IMR-90 (cell line): ENCODE data around the gene PLA2G4C. TPM values are rescaled to one million over a fixed set of nuclear protein-coding genes. Genes with fewer than 3 reads are reported as not detected.

Experiments used
- ATAC-seq: fragments of 200-7000 bp; cut with Tn5 transposase; 2 replicates; pipeline ENCODE4 v1.9.1; 2020; ENCODE audit warnings: low read depth, mild to moderate bottlenecking, moderate library complexity
- BruUV-seq: library from RNA; stranded (reverse); fragments of 400-500 nt; replicated peaks from 2 replicates; lab custom pipeline; 2021; lab: Mats Ljungman, UMichigan
- CTCF ChIA-PET: fragments of 300-600 bp; formaldehyde crosslinking; extraction: SDS; loops from one replicate; lab custom pipeline; 2021; ENCODE audit warnings: antibody characterized with exemption; lab: Yijun Ruan, JAX
- POLR2A ChIA-PET: fragments of 300-600 bp; sonication (Branson Sonifier 250); formaldehyde crosslinking; loops from one replicate; lab custom pipeline; 2022; ENCODE audit warnings: antibody characterized with exemption; ENCODE audit not compliant: unreplicated experiment; lab: Charles Lee
- DNase-seq: peaks from one replicate; pipeline ENCODE4 v3.0.0; 2013
- H2AFZ ChIP-seq: replicated peaks from 2 replicates; pipeline ENCODE3; 2013; ENCODE audit warnings: low read length, mild to moderate bottlenecking; ENCODE audit not compliant: poor library complexity
- H2AK5ac ChIP-seq: 2 replicates; pipeline ENCODE4 v1.6.1; 2013; ENCODE audit warnings: low read depth, low read length, inconsistent platforms
- H2AK9ac ChIP-seq: replicated peaks from 2 replicates; pipeline ENCODE3; 2013; ENCODE audit warnings: mild to moderate bottlenecking, low read depth, low read length, moderate library complexity; ENCODE audit not compliant: poor library complexity
- H2BK120ac ChIP-seq: 2 replicates; pipeline ENCODE4 v1.6.1; 2013; ENCODE audit warnings: low read depth, low read length, inconsistent platforms
- H2BK15ac ChIP-seq: 3 replicates; pipeline ENCODE4 v1.6.1; 2013; ENCODE audit warnings: low read depth, low read length, inconsistent platforms
- H2BK20ac ChIP-seq: 2 replicates; pipeline ENCODE4 v1.6.1; 2013; ENCODE audit warnings: low read depth, mild to moderate bottlenecking, inconsistent platforms, low read length, moderate library complexity
- H2BK5ac ChIP-seq: 2 replicates; pipeline ENCODE4 v1.6.1; 2013; ENCODE audit warnings: mild to moderate bottlenecking, low read depth, low read length, inconsistent platforms; ENCODE audit not compliant: poor library complexity, severe bottlenecking
- H3K14ac ChIP-seq: replicated peaks from 2 replicates; pipeline ENCODE4 v1.6.1; 2013; ENCODE audit warnings: low read depth, low read length, inconsistent platforms
- H3K18ac ChIP-seq: 2 replicates; pipeline ENCODE4 v1.6.1; 2013; ENCODE audit warnings: low read depth, low read length, control low read depth
- H3K23ac ChIP-seq: 2 replicates; pipeline ENCODE4 v1.6.1; 2013; ENCODE audit warnings: low read depth, low read length, inconsistent platforms
- H3K27ac ChIP-seq: 2 replicates; pipeline ENCODE4 v1.5.1; 2013; ENCODE audit warnings: mild to moderate bottlenecking, control low read depth, low read length; ENCODE audit not compliant: insufficient read depth
- H3K27me3 ChIP-seq: 2 replicates; pipeline ENCODE4 v1.6.1; 2013; ENCODE audit warnings: low read length; ENCODE audit not compliant: control insufficient read depth, insufficient read depth
- H3K36me3 ChIP-seq: 2 replicates; pipeline ENCODE4 v1.6.1; 2013; ENCODE audit warnings: low read length, mixed read lengths; ENCODE audit not compliant: control insufficient read depth, insufficient read depth
- H3K4ac ChIP-seq: 2 replicates; pipeline ENCODE4 v1.6.1; 2013; ENCODE audit warnings: low read depth, low read length, inconsistent platforms
- H3K4me1 ChIP-seq: 2 replicates; pipeline ENCODE4 v1.6.1; 2013; ENCODE audit warnings: low read length, mixed read lengths; ENCODE audit not compliant: control insufficient read depth, insufficient read depth
- H3K4me2 ChIP-seq: 2 replicates; pipeline ENCODE4 v1.6.1; 2013; ENCODE audit warnings: low read depth, mild to moderate bottlenecking, control low read depth, low read length, moderate library complexity
- H3K4me3 ChIP-seq: 2 replicates; pipeline ENCODE4 v1.5.1; 2013; ENCODE audit warnings: low read depth, mild to moderate bottlenecking, control low read depth, low read length, moderate library complexity; ENCODE audit not compliant: insufficient read depth
- H3K56ac ChIP-seq: 2 replicates; pipeline ENCODE4 v1.6.1; 2013; ENCODE audit warnings: low read length, inconsistent platforms; ENCODE audit not compliant: insufficient read depth; ENCODE audit errors: extremely low read depth
- H3K79me1 ChIP-seq, 2 experiments: 2 replicates each; pipeline ENCODE4 v1.6.1; 2013; ENCODE audit warnings: low read length in 2 of 2, inconsistent platforms in 1 of 2, low read depth in 1 of 2
- H3K9ac ChIP-seq: 2 replicates; pipeline ENCODE4 v1.6.1; 2013; ENCODE audit warnings: low read depth, low read length, control low read depth
- H3K9me1 ChIP-seq: 2 replicates; pipeline ENCODE4 v1.6.1; 2013; ENCODE audit warnings: low read length, inconsistent platforms; ENCODE audit not compliant: insufficient read depth
- H3K9me3 ChIP-seq: 2 replicates; pipeline ENCODE4 v1.6.1; 2013; ENCODE audit warnings: low read length; ENCODE audit not compliant: control insufficient read depth, insufficient read depth
- H4K20me1 ChIP-seq: 2 replicates; pipeline ENCODE4 v1.6.1; 2013; ENCODE audit warnings: low read length, inconsistent platforms; ENCODE audit not compliant: insufficient read depth
- H4K5ac ChIP-seq: 2 replicates; pipeline ENCODE4 v1.6.1; 2013; ENCODE audit warnings: mild to moderate bottlenecking, low read depth, low read length, control low read depth
- H4K8ac ChIP-seq, 2 experiments: 2 replicates each; pipeline ENCODE4 v1.6.1; 2013; ENCODE audit warnings: low read depth in 2 of 2, low read length in 2 of 2, control low read depth in 1 of 2, inconsistent platforms in 1 of 2
- H4K91ac ChIP-seq: 2 replicates; pipeline ENCODE4 v1.6.1; 2013; ENCODE audit warnings: low read depth, low read length, inconsistent platforms; ENCODE audit not compliant: insufficient read depth
- BHLHE40 ChIP-seq: fragments of 150-350 bp; IDR thresholded peaks from 2 replicates; pipeline ENCODE4 v1.6.1; 2016; ENCODE audit warnings: mild to moderate bottlenecking, low read depth, low read length
- CEBPB ChIP-seq: IDR thresholded peaks from 2 replicates; pipeline ENCODE4 v1.6.1; 2012; ENCODE audit warnings: low read depth, low read length, improper control_type of control experiment
- CHD1 ChIP-seq: IDR thresholded peaks from 2 replicates; pipeline ENCODE4 v1.6.1; 2012; ENCODE audit warnings: low read depth, low read length, improper control_type of control experiment
- MAFK ChIP-seq: IDR thresholded peaks from 2 replicates; pipeline ENCODE4 v1.6.1; 2012; ENCODE audit warnings: low read depth, low read length, improper control_type of control experiment
- MAZ ChIP-seq: IDR thresholded peaks from 2 replicates; pipeline ENCODE4 v1.6.1; 2012; ENCODE audit warnings: low read depth, mild to moderate bottlenecking, low read length, improper control_type of control experiment, moderate library complexity, borderline replicate concordance
- MXI1 ChIP-seq: IDR thresholded peaks from 2 replicates; pipeline ENCODE4 v1.6.1; 2012; ENCODE audit warnings: low read depth, mild to moderate bottlenecking, low read length, moderate library complexity, borderline replicate concordance
- POLR2A ChIP-seq: IDR thresholded peaks from 2 replicates; pipeline ENCODE4 v1.6.1; 2012; ENCODE audit warnings: mild to moderate bottlenecking, low read depth, low read length
- RCOR1 ChIP-seq: IDR thresholded peaks from 2 replicates; pipeline ENCODE4 v1.6.1; 2012; ENCODE audit warnings: mild to moderate bottlenecking, low read length, improper control_type of control experiment; ENCODE audit not compliant: insufficient replicate concordance
- RFX5 ChIP-seq: IDR thresholded peaks from 2 replicates; pipeline ENCODE4 v1.8.0; 2012; ENCODE audit warnings: low read depth, mild to moderate bottlenecking, low read length, moderate library complexity
- WGBS, 2 experiments: methylation state at CpG; one replicate each; pipeline versions ENCODE4 v1.1.5 to v1.1.7; 2013; ENCODE audit warnings: missing lambda C conversion rate in 2 of 2; ENCODE audit not compliant: insufficient read length in 1 of 2; ENCODE audit errors: extremely low coverage in 2 of 2; 5-methylcytosine and 5-hydroxymethylcytosine counted together
- dilution Hi-C: fragments of 300-500 bp; cut with HindIII; formaldehyde crosslinking; loops from one replicate; pipeline ENCODE4 v1.14.3; 2018; ENCODE audit warnings: low sequenced_read_pairs; ENCODE audit not compliant: unreplicated experiment
- in situ Hi-C: fragments of 300-500 bp; cut with MboI; formaldehyde crosslinking; loops from 3 replicates; pipeline ENCODE4 v1.14.3; 2019; ENCODE audit warnings: low sequenced_read_pairs, inconsistent platforms, mixed read lengths
- intact Hi-C: fragments of 100-400 bp; cut with micrococcal nuclease; formaldehyde crosslinking; loops from 2 replicates; pipeline ENCODE4 v1.10.0; 2022
- polyA plus RNA-seq, 3 experiments: library from polyadenylated mRNA; depleted of rRNA; stranded (reverse); fragments of >200 nt; gene quantifications; 2 replicates each; pipeline ENCODE4 v1.2.3, GENCODE V29; 2012; ENCODE audit warnings: low replicate concordance in 1 of 3
- total RNA-seq: library from RNA; depleted of rRNA; stranded (reverse); fragments of >200 nt; gene quantifications from 2 replicates; pipeline ENCODE4 v1.2.3, GENCODE V29; 2012
- TF ChIP-seq, protein P1 (sequence below): fragments of 150-350 bp; IDR thresholded peaks from 2 replicates; pipeline ENCODE4 v1.6.1; 2017; ENCODE audit warnings: mild to moderate bottlenecking, antibody characterized with exemption, low read length, low read depth
- TF ChIP-seq, protein P2 (sequence below): fragments of 150-350 bp; IDR thresholded peaks from 2 replicates; pipeline ENCODE4 v1.6.1; 2016; ENCODE audit warnings: low read depth, mild to moderate bottlenecking, low read length, moderate library complexity, borderline replicate concordance

The PLA2G4C gene
- total and polyA plus RNA-seq, 2 of the 4 experiments (the other 2 are of a cell fraction) = 4.3 to 5.7 TPM

DNA sequence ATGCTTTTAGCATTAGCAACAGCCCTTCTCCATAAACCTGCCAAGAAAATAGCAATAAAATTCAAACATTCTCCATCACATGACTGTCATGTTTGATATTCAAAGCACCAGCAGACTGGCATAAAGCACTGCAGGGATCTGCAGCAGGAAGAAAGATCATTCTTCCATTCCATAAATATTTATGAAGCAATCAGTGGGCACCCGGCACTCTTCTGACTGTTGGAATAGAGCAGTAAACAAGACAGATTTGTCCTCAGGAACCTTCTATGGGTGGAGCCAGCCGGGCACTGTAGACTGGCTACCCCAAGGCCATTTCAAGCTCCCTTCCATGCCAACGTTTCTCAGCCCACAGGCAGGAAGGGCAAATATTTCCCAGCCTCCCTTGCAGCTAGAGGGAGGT is 25.5 kb downstream of the PLA2G4C start:
- Histone ChIP-seq H3K4me3 (no peak overlapping the region), H3K18ac (no peak overlapping the region), H3K4ac (no peak overlapping the region; the same call in 1 of the 2 replicates), H3K79me1 (no peaks in the 10 kb centered on the region), H3K9ac (no peak overlapping the region), H3K9me3 (peaks cover 2% of the 10 kb centered on the region; the same call in 1 of the 2 replicates), H2AK5ac (no peak overlapping the region), H2BK20ac (no peak overlapping the region), H2BK120ac (no peak overlapping the region; the same call in 1 of the 2 replicates), H3K56ac (no peak overlapping the region), H4K91ac (no peak overlapping the region), H3K14ac (no peak overlapping the region), H4K5ac (no peak overlapping the region), H3K4me2 (no peak overlapping the region), H4K8ac (no peak overlapping the region; a peak in 1 of 4 replicates), H3K27me3 (peaks cover 5% of the 10 kb centered on the region), H3K9me1 (no peaks in the 10 kb centered on the region), H3K4me1 (no peaks in the 10 kb centered on the region), H3K23ac (no peak overlapping the region), H2BK5ac (no peak overlapping the region), H2BK15ac (no peak overlapping the region), H2AK9ac (no peak overlapping the region), H3K36me3 (no peaks in the 10 kb centered on the region), H3K27ac (no peak overlapping the region), H2AFZ (peak overlapping the region; percentile 33), H4K20me1 (no peaks in the 10 kb centered on the region)
- ChIA-PET CTCF (no interaction called here), POLR2A (no interaction called here)
- intact Hi-C loops = no loop called here
- DNase-seq = no peak
- no CpG with 5 or more reads among the region's 3 CpGs for WGBS, 2 experiments
- BruUV-seq = no TSS peak
- dilution Hi-C loops = no loop called here
- ATAC-seq = peak; percentile 56; the same call in 1 of the 2 replicates
- in situ Hi-C loops = no loop called here
- TF ChIP-seq POLR2A (no peak), BHLHE40 (no peak), RCOR1 (no peak), MAZ (no peak), CEBPB (no peak), RFX5 (no peak), MAFK (no peak), CHD1 (no peak), MXI1 (no peak)
- TF ChIP-seq, protein P1, sequence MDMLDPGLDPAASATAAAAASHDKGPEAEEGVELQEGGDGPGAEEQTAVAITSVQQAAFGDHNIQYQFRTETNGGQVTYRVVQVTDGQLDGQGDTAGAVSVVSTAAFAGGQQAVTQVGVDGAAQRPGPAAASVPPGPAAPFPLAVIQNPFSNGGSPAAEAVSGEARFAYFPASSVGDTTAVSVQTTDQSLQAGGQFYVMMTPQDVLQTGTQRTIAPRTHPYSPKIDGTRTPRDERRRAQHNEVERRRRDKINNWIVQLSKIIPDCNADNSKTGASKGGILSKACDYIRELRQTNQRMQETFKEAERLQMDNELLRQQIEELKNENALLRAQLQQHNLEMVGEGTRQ = no peak
- TF ChIP-seq, protein P2, sequence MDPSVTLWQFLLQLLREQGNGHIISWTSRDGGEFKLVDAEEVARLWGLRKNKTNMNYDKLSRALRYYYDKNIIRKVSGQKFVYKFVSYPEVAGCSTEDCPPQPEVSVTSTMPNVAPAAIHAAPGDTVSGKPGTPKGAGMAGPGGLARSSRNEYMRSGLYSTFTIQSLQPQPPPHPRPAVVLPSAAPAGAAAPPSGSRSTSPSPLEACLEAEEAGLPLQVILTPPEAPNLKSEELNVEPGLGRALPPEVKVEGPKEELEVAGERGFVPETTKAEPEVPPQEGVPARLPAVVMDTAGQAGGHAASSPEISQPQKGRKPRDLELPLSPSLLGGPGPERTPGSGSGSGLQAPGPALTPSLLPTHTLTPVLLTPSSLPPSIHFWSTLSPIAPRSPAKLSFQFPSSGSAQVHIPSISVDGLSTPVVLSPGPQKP = no peak
